22Rv1 (cell line): ENCODE data around the gene REXO1.

ENCODE experiments used
- H3K27ac ChIP-seq: fragments of 450-650 bp; 2 replicates; pipeline ENCODE4 v1.5.1; 2017
- ZFX ChIP-seq: fragments of 450-650 bp; IDR thresholded peaks from 2 replicates; pipeline ENCODE4 v1.6.1; 2017; ENCODE audit warnings: antibody characterized with exemption, borderline replicate concordance
- TF ChIP-seq, protein P1 (sequence below): fragments of 450-650 bp; IDR thresholded peaks from 2 replicates; pipeline ENCODE4 v1.5.1; 2017; ENCODE audit warnings: mild to moderate bottlenecking

The REXO1 gene

GRCh38 chr19:1780272-1780958 is 67.9 kb downstream of the REXO1 start:
- no peak overlapping the region for H3K27ac ChIP-seq
- TF ChIP-seq, protein P1, sequence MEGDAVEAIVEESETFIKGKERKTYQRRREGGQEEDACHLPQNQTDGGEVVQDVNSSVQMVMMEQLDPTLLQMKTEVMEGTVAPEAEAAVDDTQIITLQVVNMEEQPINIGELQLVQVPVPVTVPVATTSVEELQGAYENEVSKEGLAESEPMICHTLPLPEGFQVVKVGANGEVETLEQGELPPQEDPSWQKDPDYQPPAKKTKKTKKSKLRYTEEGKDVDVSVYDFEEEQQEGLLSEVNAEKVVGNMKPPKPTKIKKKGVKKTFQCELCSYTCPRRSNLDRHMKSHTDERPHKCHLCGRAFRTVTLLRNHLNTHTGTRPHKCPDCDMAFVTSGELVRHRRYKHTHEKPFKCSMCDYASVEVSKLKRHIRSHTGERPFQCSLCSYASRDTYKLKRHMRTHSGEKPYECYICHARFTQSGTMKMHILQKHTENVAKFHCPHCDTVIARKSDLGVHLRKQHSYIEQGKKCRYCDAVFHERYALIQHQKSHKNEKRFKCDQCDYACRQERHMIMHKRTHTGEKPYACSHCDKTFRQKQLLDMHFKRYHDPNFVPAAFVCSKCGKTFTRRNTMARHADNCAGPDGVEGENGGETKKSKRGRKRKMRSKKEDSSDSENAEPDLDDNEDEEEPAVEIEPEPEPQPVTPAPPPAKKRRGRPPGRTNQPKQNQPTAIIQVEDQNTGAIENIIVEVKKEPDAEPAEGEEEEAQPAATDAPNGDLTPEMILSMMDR: no peak
- no peak for TF ChIP-seq ZFX

- H3K27ac ChIP-seq: no peak overlapping the region
- TF ChIP-seq, protein P1: no peak
- TF ChIP-seq ZFX: no peak
Observed at GRCh38 chr19:1779574-1779973, 68.7 kb downstream of the REXO1 start.

GRCh38 chr19:1777149-1777548 is 71.1 kb downstream of the REXO1 start:
- no peak overlapping the region for H3K27ac ChIP-seq
- no peak for TF ChIP-seq ZFX
- TF ChIP-seq, protein P1: no peak

- H3K27ac ChIP-seq: no peak overlapping the region
Observed at GRCh38 chr19:1776606-1777147, 71.6 kb downstream of the REXO1 start.

GRCh38 chr19:1775951-1776605 is 72.2 kb downstream of the REXO1 start:
- H3K27ac ChIP-seq: no peak overlapping the region
- no peak for TF ChIP-seq ZFX
- TF ChIP-seq, protein P1: no peak

More at GRCh38 chr19:1776606-1777147, 71.6 kb downstream of the REXO1 start:
- TF ChIP-seq, protein P1: no peak
- no peak for TF ChIP-seq ZFX

GRCh38 chr19:1774989-1775772 is 73.1 kb downstream of the REXO1 start:
- H3K27ac ChIP-seq: no peak overlapping the region
- no peak for TF ChIP-seq ZFX
- TF ChIP-seq, protein P1: peak; percentile 52
